HL-60 (cell line): Measurements from ENCODE around the gene KRT28.

Experiments used
- GABPA ChIP-seq: IDR thresholded peaks from 2 replicates; pipeline ENCODE4 v1.6.1; 2012; ENCODE audit warnings: low read depth
- POLR2AphosphoS5 ChIP-seq: IDR thresholded peaks from 2 replicates; pipeline ENCODE4 v1.6.1; 2012; ENCODE audit warnings: low read depth
- TF ChIP-seq, protein P1 (sequence below): IDR thresholded peaks from one replicate; pipeline ENCODE4 v1.5.1; 2011; ENCODE audit warnings: low read length, control low read depth, inconsistent platforms; ENCODE audit not compliant: insufficient read depth

DNA sequence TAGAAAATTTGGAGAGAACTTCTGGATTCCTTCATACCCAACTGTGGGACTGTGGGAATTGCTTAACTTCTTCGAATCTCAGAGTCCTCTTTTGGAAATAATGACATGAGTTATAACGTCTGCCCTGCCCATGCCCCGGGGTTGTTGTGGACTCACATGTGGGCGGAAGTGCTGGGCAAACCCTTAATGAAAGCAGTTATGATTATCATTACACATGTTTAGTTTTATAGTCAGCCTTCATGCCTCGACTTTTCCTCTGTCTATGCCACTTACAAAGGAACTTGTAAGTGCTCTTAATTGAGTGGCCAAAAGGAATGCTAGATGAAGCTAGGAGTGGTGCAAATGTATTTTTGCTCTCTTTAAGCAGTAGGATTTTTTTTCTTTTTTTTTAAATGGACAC lies 21.3 kb downstream of the KRT28 start:
- TF ChIP-seq POLR2AphosphoS5 (no peak), GABPA (no peak)
- TF ChIP-seq, protein P1, sequence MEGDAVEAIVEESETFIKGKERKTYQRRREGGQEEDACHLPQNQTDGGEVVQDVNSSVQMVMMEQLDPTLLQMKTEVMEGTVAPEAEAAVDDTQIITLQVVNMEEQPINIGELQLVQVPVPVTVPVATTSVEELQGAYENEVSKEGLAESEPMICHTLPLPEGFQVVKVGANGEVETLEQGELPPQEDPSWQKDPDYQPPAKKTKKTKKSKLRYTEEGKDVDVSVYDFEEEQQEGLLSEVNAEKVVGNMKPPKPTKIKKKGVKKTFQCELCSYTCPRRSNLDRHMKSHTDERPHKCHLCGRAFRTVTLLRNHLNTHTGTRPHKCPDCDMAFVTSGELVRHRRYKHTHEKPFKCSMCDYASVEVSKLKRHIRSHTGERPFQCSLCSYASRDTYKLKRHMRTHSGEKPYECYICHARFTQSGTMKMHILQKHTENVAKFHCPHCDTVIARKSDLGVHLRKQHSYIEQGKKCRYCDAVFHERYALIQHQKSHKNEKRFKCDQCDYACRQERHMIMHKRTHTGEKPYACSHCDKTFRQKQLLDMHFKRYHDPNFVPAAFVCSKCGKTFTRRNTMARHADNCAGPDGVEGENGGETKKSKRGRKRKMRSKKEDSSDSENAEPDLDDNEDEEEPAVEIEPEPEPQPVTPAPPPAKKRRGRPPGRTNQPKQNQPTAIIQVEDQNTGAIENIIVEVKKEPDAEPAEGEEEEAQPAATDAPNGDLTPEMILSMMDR = no peak
